ENCODE measurements around the gene ANKRD55.
"Not testable (repeated sequence)": the region's sequence is repeated elsewhere in the genome, so short reads cannot be mapped to it uniquely, and the experiment has no call there.

Gene ANKRD55

GRCh38 chr5:56251918-56252553 is 18.9 kb upstream of the ANKRD55 start:
- DNase-seq = no peak

- no peak for DNase-seq
These were observed 18.3 kb upstream of the ANKRD55 start for GRCh38 chr5:56251440-56251839.

DNA sequence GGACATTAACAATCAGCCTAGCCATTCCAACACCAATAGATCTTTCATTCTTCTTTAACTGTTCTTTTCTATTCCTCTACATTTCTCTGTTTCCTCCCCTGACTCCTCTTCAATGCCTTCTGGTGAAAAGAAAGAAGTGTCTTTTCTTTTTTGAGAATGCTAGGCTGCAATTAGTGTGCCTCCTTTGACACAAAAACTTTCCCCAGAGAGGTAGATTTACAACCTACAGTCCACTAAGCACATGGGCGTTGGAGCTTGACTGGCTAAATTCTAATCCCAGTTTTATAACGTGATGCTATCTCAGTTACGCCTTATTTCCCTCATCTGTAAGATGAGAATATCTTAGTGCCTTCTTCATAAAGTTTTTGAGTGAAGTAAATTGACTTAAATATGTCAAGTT is 16.9 kb upstream of the ANKRD55 start:
- no peak for DNase-seq

DNA sequence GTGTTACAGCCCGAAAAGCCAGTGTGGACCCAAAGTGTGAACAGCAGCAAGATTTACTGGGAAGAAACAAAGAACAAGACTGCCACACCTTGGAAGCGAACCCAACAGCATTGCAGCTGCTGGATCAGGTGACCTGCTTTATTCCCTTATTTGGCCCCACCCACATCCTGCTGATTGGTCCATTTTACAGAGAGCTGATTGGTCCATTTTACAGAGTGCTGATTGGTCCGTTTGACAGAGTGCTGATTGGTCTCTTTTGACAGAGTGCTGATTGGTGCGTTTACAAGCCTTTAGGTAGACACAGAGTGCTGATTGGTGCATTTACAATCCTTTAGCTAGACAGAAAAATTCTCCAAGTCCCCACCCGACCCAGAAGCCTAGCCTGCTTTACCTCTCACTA is 16.0 kb upstream of the ANKRD55 start:
- DNase-seq = not testable (repeated sequence)

DNA sequence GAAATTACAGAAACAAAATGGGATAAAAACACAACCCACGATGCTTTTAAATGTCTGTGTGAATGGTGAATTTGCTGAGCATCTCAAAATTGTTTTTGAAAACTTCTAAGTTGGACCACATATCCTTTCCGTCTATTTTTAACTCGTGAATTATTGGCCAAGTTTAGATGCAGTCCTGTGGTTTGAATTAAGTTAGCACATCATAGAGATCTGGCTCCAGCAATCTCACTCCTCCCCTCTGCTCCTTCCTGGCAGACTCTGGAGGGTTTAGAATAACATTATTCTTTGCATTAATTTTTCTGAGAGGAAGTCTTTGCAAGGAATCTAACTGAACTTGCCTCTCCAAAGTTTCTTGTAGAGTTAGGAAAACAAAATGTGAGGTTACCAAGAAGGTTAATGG is 14.5 kb upstream of the ANKRD55 start:
- DNase-seq = no peak

DNA sequence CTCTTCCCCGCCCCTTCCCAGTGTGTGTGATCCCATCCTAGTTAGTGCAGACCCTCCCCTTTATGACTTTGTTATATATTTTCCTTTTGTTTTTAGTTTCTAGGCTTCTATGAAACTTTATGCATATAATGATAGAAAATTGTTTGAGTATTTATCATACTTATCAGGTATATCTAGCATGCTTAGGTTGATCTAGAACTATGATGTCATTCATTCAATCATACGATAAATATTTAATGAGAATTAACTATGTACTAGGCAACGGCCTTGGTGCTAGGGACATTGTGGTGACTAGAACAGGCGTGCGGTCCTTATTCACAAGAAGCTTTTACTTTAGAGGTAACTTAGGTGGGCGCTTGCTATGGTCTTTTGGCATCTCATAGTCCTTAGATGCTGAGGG is 13.6 kb upstream of the ANKRD55 start:
- DNase-seq = no peak

- no peak for DNase-seq
These were observed 12.4 kb upstream of the ANKRD55 start for GRCh38 chr5:56245481-56245880.

GRCh38 chr5:56244627-56245026 is 11.5 kb upstream of the ANKRD55 start:
- DNase-seq = no peak

DNA sequence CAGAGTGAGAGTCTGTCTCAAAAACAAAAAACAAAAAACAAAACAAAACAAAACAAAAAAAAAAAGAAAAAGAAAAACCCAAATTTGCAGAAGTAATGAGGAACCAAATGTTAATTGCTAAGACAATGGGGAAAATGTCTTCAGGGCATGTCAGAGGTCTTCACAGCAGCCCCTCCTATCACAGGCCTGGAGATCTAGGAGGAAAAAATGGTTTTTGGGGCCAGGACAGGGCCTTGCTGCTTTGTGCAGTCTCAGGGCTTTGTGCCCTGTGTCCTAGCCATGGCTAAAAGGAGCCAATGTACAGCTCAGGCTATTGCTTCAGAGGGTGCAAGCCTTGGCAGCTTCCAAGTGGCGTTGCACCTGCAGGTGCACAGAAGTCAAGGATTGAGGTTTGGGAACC is 9.1 kb upstream of the ANKRD55 start:
- DNase-seq = not testable (repeated sequence)

DNA sequence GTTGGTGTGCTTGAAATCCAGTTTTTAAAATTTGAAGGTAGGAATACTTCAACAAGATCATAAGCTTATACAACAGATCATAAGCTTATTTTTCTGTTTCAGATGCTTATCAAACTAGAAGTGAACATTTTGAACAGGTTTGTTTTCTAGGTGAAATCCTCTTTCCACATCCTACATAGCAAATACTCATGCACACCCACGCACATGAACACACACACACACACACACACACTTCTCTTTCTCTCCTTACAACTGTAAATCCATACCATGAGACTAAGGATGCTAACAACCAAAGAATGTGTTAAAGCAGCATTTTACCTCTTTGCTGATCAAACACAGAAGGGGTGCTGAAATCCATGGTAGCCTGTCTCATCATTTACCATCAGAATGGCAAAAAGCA is 592 bp downstream of the ANKRD55 start:
- no peak for DNase-seq

DNA sequence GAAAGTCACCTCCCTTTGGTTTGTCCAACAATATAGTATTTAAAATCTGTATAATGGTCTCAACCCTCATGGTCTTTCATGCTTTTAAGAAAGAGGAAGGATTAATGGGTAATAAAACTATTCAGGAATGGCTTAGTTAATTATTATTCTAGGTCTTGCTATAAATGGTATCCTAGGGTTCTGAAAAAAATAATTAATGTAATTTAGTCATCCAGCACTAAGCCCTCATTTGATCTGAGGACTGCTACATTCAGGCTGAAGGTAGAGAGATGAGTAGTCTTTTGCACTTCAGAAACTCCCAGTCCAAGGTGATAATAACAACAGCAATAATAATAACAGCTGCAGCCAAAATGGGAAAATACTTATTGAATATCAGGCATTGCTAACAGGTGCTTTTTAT is 2.6 kb downstream of the ANKRD55 start:
- DNase-seq = no peak

- DNase-seq = no peak
These were observed 4.0 kb downstream of the ANKRD55 start for GRCh38 chr5:56229111-56229510.

GRCh38 chr5:56228631-56229030 is 4.5 kb downstream of the ANKRD55 start:
- no peak for DNase-seq

DNA sequence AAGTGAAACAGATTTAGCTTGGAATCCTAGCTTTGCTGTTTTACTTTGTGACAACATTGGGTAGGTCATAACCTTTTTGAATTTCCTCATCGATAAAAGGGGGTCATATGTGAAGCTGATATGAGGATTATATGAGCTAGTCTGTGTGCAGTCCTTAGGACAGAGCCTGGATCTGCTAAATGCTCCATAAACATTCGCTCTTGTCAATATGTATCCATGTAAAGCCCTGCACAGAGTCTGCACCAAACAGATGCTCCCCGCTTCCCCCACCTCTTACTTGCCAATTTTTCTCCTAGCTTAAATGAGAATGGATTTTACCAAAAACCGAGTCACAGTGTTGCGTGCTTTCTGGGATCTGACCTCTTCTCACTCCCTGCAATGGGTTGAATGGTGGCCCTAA is 5.4 kb downstream of the ANKRD55 start:
- DNase-seq = no peak

- DNase-seq = not testable (repeated sequence)
These were observed 9.8 kb downstream of the ANKRD55 start for GRCh38 chr5:56223298-56223697.

- DNase-seq = not testable (repeated sequence)
These were observed 11.5 kb downstream of the ANKRD55 start for GRCh38 chr5:56221601-56222000.

DNA sequence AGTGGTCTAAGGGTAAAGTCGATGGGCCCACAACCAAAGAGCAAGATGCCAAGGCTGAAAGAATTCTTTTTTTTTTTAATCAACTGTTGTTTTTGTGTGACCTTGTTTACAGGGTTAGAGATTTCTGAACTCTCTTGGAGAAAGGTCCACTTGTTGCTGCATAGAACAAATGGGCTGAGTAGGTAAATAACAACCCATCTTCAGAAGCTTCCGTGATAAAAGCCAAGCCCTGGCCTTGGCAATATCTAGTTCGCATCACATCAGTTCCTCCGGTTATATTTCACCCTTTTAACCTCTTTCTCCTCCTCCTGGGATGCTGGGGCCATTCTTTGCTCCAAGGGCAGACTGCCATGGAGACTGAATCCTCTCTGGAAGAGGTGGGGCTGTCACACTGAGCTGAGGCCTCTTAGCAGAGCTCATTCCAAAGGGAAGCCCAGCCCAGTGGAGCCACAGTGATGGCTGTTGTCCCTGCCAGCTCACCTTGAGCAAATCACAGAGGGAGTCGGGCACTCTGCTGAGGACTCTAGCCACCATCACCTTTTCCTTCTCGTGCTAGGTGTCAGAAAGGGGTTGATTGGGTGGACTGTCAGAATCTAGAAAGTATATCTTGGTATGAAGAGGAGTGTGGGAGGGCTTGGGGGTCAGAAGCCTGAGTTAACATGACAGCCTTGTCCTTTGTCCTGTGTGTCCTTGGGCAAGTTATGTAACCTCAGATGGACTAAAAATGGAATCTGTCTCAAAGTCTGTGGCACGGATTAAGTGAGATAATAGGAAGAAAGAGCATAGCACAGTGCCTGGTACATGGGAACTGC is 17.9 kb downstream of the ANKRD55 start:
- DNase-seq = no peak

- not testable (repeated sequence) for DNase-seq
These were observed 19.1 kb downstream of the ANKRD55 start for GRCh38 chr5:56213886-56214535.

- DNase-seq = no peak
These were observed 20.8 kb downstream of the ANKRD55 start for GRCh38 chr5:56212130-56212879.

GRCh38 chr5:56211298-56211865 is 21.7 kb downstream of the ANKRD55 start:
- DNase-seq = no peak

DNA sequence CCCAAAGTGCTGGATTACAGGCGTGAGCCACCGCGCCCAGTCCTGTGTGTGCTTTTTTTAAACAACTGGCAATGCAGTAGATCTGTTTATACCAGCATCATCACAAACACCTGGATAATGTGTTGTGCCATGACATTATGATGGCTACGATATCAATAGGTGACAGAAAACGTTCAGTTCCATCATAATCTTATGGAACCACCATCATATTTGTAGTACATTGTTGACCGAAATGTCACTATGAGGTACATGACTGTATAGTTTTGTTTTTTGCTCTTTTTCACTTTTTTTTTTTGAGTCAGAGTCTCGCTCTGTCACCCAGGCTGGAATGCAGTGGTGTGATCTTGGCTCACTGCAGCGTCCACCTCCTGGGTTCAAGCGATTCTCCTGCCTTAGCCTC is 24.4 kb downstream of the ANKRD55 start:
- no peak for DNase-seq

DNA sequence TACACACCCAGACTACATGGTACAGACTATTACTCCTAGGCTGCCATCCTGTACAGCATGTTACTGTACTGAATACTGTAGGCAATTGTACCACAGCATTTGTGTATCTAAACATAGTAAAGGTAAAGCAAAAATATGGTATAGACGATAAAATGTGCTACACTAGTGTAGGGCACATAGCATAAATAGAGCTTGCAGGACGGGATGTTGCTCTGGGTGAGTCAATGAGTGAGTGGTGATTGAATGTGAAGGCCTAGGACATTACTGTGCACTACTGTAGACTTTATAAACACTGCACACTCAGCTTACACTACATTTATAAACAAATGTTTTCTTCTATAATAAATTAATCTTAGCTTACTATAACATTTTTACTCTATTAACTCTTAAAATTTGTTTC is 25.6 kb downstream of the ANKRD55 start:
- DNase-seq = no peak
